ENCODE measurements around the gene ZBTB40. TPM values are rescaled to one million over a fixed set of nuclear protein-coding genes. Genes with fewer than 3 reads are reported as not detected.

ZBTB40 gene
- total and polyA plus RNA-seq, 2 of the 13 experiments (the other 11 are each of a cell fraction or from before 2014, with no cell fraction given) = 8.8 to 16.5 TPM

- TF ChIP-seq DBP (CRISPR knock-in tag; IDR thresholded peaks at IDR 0.05; ENCODE audit: not compliant biosample characterization) = no peak
- TF ChIP-seq ZNF354B (CRISPR knock-in tag; IDR thresholded peaks at IDR 0.05) = no peak
- no peak for TF ChIP-seq TSC22D2 (CRISPR knock-in tag; IDR thresholded peaks at IDR 0.05; ENCODE audit: borderline replicate concordance)
- no peak for TF ChIP-seq POLR2A (IDR thresholded peaks at IDR 0.05; ENCODE audit: insufficient read depth in 1 of 2, low read depth in 2 of 2, low read length in 2 of 2)
- no peak for TF ChIP-seq ZNF75D (CRISPR knock-in tag; IDR thresholded peaks at IDR 0.05; ENCODE audit: borderline replicate concordance)
- no peak for TF ChIP-seq XBP1 (CRISPR knock-in tag; IDR thresholded peaks at IDR 0.05)
- peak; percentile 51; the same call in 1 of the 2 replicates for TF ChIP-seq TFE3 (CRISPR knock-in tag; IDR thresholded peaks at IDR 0.05)
- TF ChIP-seq GLMP (CRISPR knock-in tag; IDR thresholded peaks at IDR 0.05; ENCODE audit: borderline replicate concordance) = no peak
- no peak for TF ChIP-seq SYNCRIP (IDR thresholded peaks at IDR 0.05; ENCODE audit: insufficient read depth, low read depth, low read length)
- TF ChIP-seq ARID3A (IDR thresholded peaks at IDR 0.05; ENCODE audit: low read depth, low read length) = peak; percentile 32; the same call in 1 of the 2 replicates
- no peak for TF ChIP-seq ZNF329 (CRISPR knock-in tag; IDR thresholded peaks at IDR 0.05; ENCODE audit: low read depth)
- no peak for TF ChIP-seq ZNF572 (CRISPR knock-in tag; IDR thresholded peaks at IDR 0.05)
- TF ChIP-seq ZNF280D (CRISPR knock-in tag; IDR thresholded peaks at IDR 0.05) = no peak
- no peak for TF ChIP-seq GPBP1L1 (CRISPR knock-in tag; IDR thresholded peaks at IDR 0.05)
- TF ChIP-seq ZNF503 (CRISPR knock-in tag; IDR thresholded peaks at IDR 0.05) = peak; percentile 96
- TF ChIP-seq ZNF275 (CRISPR knock-in tag; IDR thresholded peaks at IDR 0.05; ENCODE audit: borderline replicate concordance) = no peak
Measured at GRCh38 chr1:22414244-22414751, 37.4 kb upstream of the ZBTB40 start (continued).

All from HepG2 (cell line).